Parathyroid adenoma (tissue), 2 donors: ENCODE measurements around the gene CLEC17A.

Experiments
- H2AFZ ChIP-seq: fragments of 300-600 bp; sonication (generic); one replicate; pipeline ENCODE4 v1.7.0; 2017; ENCODE audit warnings: antibody characterized with exemption, mild to moderate bottlenecking
- H3K27ac ChIP-seq: fragments of 300-600 bp; sonication (generic); one replicate; pipeline ENCODE4 v1.7.0; 2017
- H3K27me3 ChIP-seq: fragments of 300-600 bp; sonication (generic); one replicate; pipeline ENCODE4 v1.7.0; 2017; ENCODE audit warnings: low read length; ENCODE audit not compliant: control insufficient read depth, insufficient read depth
- H3K36me3 ChIP-seq: fragments of 300-600 bp; sonication (generic); one replicate; pipeline ENCODE4 v1.7.0; 2017; ENCODE audit warnings: low read length; ENCODE audit not compliant: control insufficient read depth, insufficient read depth
- H3K4me1 ChIP-seq: fragments of 300-600 bp; sonication (generic); one replicate; pipeline ENCODE4 v1.7.0; 2017; ENCODE audit warnings: control low read depth
- H3K4me2 ChIP-seq: fragments of 300-600 bp; sonication (generic); one replicate; pipeline ENCODE4 v1.7.0; 2017; ENCODE audit warnings: low read length
- H3K4me3 ChIP-seq: fragments of 300-600 bp; sonication (generic); one replicate; pipeline ENCODE4 v1.7.0; 2017; ENCODE audit warnings: low read depth, low read length
- H3K79me2 ChIP-seq: fragments of 300-600 bp; sonication (generic); one replicate; pipeline ENCODE4 v1.7.0; 2017; ENCODE audit warnings: control low read depth
- H3K9ac ChIP-seq: fragments of 300-600 bp; sonication (generic); one replicate; pipeline ENCODE4 v1.7.0; 2017; ENCODE audit warnings: mild to moderate bottlenecking
- H3K9me3 ChIP-seq: fragments of 300-600 bp; sonication (generic); one replicate; pipeline ENCODE4 v1.7.0; 2017; ENCODE audit warnings: low read length; ENCODE audit not compliant: control insufficient read depth
- CTCF ChIP-seq: fragments of 300-600 bp; sonication (generic); IDR thresholded peaks from one replicate; pipeline ENCODE4 v1.7.0; 2017; ENCODE audit warnings: antibody characterized with exemption, mild to moderate bottlenecking
- donor health status: primary hyperparathyroidism.

CLEC17A gene

GRCh38 chr19:14554382-14554812 is 28.5 kb upstream of the CLEC17A start:
- H3K79me2 ChIP-seq: peaks cover 76% of the 10 kb centered on the region
- H3K4me2 ChIP-seq: peak overlapping the region; percentile 57
- H3K9ac ChIP-seq: no peak overlapping the region
- peaks cover 35% of the 10 kb centered on the region for H3K4me1 ChIP-seq
- no peaks in the 10 kb centered on the region for H3K36me3 ChIP-seq
- H3K27ac ChIP-seq: peak overlapping the region; percentile 82
- TF ChIP-seq CTCF: no peak
- H3K9me3 ChIP-seq: no peaks in the 10 kb centered on the region
- peak overlapping the region; percentile 45 for H2AFZ ChIP-seq
- H3K27me3 ChIP-seq: no peaks in the 10 kb centered on the region
- H3K4me3 ChIP-seq: no peak overlapping the region

- Histone ChIP-seq H3K79me2 (peaks cover 86% of the 10 kb centered on the region), H3K4me3 (no peak overlapping the region), H3K4me1 (peaks cover 40% of the 10 kb centered on the region), H2AFZ (no peak overlapping the region), H3K36me3 (no peaks in the 10 kb centered on the region), H3K4me2 (peak overlapping the region; percentile 1), H3K9ac (no peak overlapping the region), H3K27ac (peak overlapping the region; percentile 39), H3K27me3 (no peaks in the 10 kb centered on the region), H3K9me3 (no peaks in the 10 kb centered on the region)
- no peak for TF ChIP-seq CTCF
These were observed 26.8 kb upstream of the CLEC17A start for GRCh38 chr19:14555918-14556661.

- peak; percentile 97 for TF ChIP-seq CTCF
- H2AFZ ChIP-seq: peak overlapping the region; percentile 8
- H3K27ac ChIP-seq: peak overlapping the region; percentile 39
- no peak overlapping the region for H3K4me3 ChIP-seq
- no peaks in the 10 kb centered on the region for H3K36me3 ChIP-seq
- H3K79me2 ChIP-seq: peaks cover 85% of the 10 kb centered on the region
- H3K9me3 ChIP-seq: no peaks in the 10 kb centered on the region
- H3K4me2 ChIP-seq: peak overlapping the region; percentile 41
- H3K9ac ChIP-seq: no peak overlapping the region
- peaks cover 42% of the 10 kb centered on the region for H3K4me1 ChIP-seq
- H3K27me3 ChIP-seq: no peaks in the 10 kb centered on the region
These were observed 26.2 kb upstream of the CLEC17A start for GRCh38 chr19:14556662-14557188.

- H3K27me3 ChIP-seq: no peaks in the 10 kb centered on the region
- H3K27ac ChIP-seq: no peak overlapping the region
- peaks cover 80% of the 10 kb centered on the region for H3K79me2 ChIP-seq
- no peak for TF ChIP-seq CTCF
- no peaks in the 10 kb centered on the region for H3K36me3 ChIP-seq
- H2AFZ ChIP-seq: no peak overlapping the region
- H3K4me3 ChIP-seq: no peak overlapping the region
- H3K4me1 ChIP-seq: peaks cover 50% of the 10 kb centered on the region
- H3K9ac ChIP-seq: no peak overlapping the region
- no peaks in the 10 kb centered on the region for H3K9me3 ChIP-seq
- H3K4me2 ChIP-seq: no peak overlapping the region
These were observed 24.4 kb upstream of the CLEC17A start for GRCh38 chr19:14558370-14559066.
